Measurements from ENCODE around the gene ENDOD1.

ENDOD1 gene

GRCh38 chr11:95157824-95158223 lies 68.2 kb downstream of the ENDOD1 start:
- no peak for TF ChIP-seq CTCF (IDR thresholded peaks at IDR 0.05; ENCODE audit: low read depth, low read length, missing control alignments)
- no peak overlapping the region for H3K4me3 ChIP-seq (ENCODE audit: low read depth, low read length)
- no peak for DNase-seq (ENCODE audit: low read depth)

DNA sequence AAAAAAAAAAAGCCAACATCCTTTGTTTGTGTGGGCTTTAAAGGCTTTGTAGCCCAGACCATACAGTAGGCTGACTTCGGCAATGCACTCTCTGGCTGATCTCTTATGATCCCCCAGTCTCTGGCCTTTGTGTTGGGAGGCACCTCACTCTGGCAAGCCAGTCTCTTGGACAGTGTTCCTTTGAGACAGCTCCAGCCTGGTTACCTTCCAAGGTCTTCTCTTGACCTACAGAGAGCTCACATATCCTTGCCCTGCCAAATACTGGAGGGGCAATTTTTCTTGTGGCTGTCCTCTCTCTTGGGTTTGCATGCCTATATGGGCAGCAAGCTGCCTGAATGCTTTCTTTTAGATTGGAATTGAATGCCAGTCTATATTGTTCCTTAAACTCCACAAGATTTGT lies 71.6 kb downstream of the ENDOD1 start:
- TF ChIP-seq CTCF (IDR thresholded peaks at IDR 0.05; ENCODE audit: low read depth, low read length, missing control alignments) = no peak
- no peak overlapping the region for H3K4me3 ChIP-seq (ENCODE audit: low read depth, low read length)
- no peak for DNase-seq (ENCODE audit: low read depth)

GRCh38 chr11:95163106-95163505 lies 73.5 kb downstream of the ENDOD1 start:
- TF ChIP-seq CTCF (IDR thresholded peaks at IDR 0.05; ENCODE audit: low read depth, low read length, missing control alignments) = no peak

DNA sequence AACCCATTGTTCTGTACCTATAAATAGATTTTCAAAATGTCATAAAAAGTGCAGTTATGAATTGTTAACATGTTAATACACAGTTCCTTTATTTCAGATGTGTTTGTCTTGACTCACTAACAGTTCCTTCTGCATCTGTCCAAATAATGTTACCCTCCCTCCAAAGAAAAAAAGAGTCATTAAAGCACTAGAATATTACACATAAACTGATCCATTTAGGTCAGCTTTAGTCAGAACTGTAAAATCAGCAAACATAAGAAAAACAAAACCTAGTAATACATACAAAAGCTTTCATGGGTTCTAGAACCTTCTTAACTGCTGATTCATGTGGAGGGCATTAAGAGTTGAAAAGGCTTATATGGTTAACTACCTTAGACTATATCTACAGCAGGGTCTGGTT lies 76.0 kb downstream of the ENDOD1 start:
- DNase-seq (ENCODE audit: low read depth) = no peak
- no peak overlapping the region for H3K4me3 ChIP-seq (ENCODE audit: low read depth, low read length)
- TF ChIP-seq CTCF (IDR thresholded peaks at IDR 0.05; ENCODE audit: low read depth, low read length, missing control alignments) = no peak

More at GRCh38 chr11:95163106-95163505, 73.5 kb downstream of the ENDOD1 start:
- no peak for DNase-seq (ENCODE audit: low read depth)
- H3K4me3 ChIP-seq (ENCODE audit: low read depth, low read length) = no peak overlapping the region

DNA sequence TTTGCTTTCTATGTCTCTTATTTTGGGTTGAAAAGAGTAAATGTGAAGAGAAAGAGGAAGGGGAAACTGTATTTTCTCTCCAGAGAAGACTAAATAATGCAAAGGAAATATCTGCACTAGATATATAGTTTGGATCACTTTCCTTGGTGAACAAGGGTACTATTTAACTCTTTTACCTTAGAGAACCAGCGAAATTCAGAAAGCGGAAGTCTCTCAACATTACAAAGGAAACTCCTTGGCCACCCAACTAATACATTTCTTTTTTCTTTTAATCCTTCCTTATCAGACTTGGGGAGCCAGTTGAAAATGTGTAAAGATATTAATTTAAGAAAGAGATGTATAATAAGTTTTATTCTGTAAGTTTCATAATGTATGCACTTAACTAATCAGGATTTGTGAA lies 77.1 kb downstream of the ENDOD1 start:
- no peak overlapping the region for H3K4me3 ChIP-seq (ENCODE audit: low read depth, low read length)
- no peak for TF ChIP-seq CTCF (IDR thresholded peaks at IDR 0.05; ENCODE audit: low read depth, low read length, missing control alignments)
- no peak for DNase-seq (ENCODE audit: low read depth)

DNA sequence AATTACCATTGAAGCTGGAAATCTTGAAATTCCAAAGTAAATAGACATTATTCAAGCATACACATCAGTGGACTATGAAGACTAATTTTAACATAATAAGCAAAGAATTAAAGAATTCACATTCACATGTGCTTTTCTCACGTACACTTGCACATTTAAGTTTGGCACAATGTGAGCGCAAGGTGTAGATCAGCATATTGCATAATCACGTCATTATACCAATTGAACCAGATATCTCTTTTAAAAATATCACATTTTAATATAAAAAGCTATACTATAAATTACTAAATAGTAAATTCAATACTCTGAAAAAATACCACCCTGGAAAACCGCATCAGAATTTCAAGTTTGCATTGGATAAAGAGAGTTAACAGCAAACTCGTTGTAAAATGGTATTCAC lies 80.6 kb downstream of the ENDOD1 start:
- H3K4me3 ChIP-seq (ENCODE audit: low read depth, low read length) = no peak overlapping the region
- no peak for TF ChIP-seq CTCF (IDR thresholded peaks at IDR 0.05; ENCODE audit: low read depth, low read length, missing control alignments)
- no peak for DNase-seq (ENCODE audit: low read depth)

DNA sequence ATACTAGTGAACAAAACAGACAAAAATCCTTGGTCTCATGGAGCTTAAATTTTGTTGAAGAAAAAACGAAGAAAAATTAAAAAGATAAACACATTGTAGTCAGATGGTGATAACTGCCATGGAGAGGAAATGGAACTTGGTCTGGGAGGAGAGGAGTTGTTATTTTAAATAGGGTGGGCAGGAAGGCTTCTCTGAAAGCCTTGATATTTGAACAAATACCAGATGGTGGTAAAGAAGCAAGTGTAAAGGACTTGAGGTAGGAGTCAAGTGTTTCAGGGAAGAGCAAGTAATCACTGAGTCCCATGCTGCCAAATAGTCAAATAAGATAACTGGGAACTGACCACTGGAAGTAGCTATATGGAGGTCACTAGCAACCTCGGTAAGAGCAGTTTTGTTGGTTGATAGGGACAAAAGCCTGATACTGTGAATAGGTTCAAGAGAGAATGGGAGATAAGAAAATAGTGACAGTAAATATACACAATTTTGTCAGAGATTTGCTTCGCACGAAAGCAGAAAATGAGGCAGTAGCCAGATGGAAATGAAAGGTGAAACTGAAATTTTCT lies 86.3 kb downstream of the ENDOD1 start:
- no peak for TF ChIP-seq CTCF (IDR thresholded peaks at IDR 0.05; ENCODE audit: low read depth, low read length, missing control alignments)
- no peak overlapping the region for H3K4me3 ChIP-seq (ENCODE audit: low read depth, low read length)
- no peak for DNase-seq (ENCODE audit: low read depth)
